GM23338 (cell line): Measurements from ENCODE around the gene ZNF692. TPM values are rescaled to one million over a fixed set of nuclear protein-coding genes. Genes with fewer than 3 reads are reported as not detected.

Experiments
- ATAC-seq: fragments of 200-7000 bp; cut with Tn5 transposase; 3 replicates; pipeline ENCODE4 v1.9.1; 2020
- DNase-seq: peaks from one replicate; pipeline ENCODE4 v3.0.0-alpha.2; 2015; ENCODE audit warnings: low spot score
- H2AFZ ChIP-seq: fragments of 200-600 bp; sonication (generic); 2 replicates; pipeline ENCODE4 v1.8.0; 2016; ENCODE audit warnings: antibody characterized with exemption, mild to moderate bottlenecking, moderate library complexity
- H3F3A ChIP-seq: fragments of 200-600 bp; sonication (generic); replicated peaks from 2 replicates; pipeline ENCODE4 v1.8.0; 2017; ENCODE audit warnings: antibody characterized with exemption, mixed run types, low read depth
- H3K27ac ChIP-seq: fragments of 200-600 bp; sonication (generic); 2 replicates; pipeline ENCODE4 v1.6.1; 2016; ENCODE audit warnings: low read depth
- H3K27me3 ChIP-seq: fragments of 200-600 bp; sonication (generic); 2 replicates; pipeline ENCODE4 v1.8.0; 2016; ENCODE audit warnings: mild to moderate bottlenecking, mixed run types, moderate library complexity; ENCODE audit not compliant: insufficient read depth
- H3K36me3 ChIP-seq: fragments of 200-600 bp; sonication (generic); 2 replicates; pipeline ENCODE4 v1.8.0; 2016; ENCODE audit warnings: mild to moderate bottlenecking; ENCODE audit not compliant: insufficient read depth
- H3K4me1 ChIP-seq: fragments of 200-600 bp; sonication (generic); 2 replicates; pipeline ENCODE4 v1.8.0; 2016; ENCODE audit warnings: mild to moderate bottlenecking, moderate library complexity; ENCODE audit not compliant: insufficient read depth
- H3K4me2 ChIP-seq: fragments of 200-600 bp; sonication (generic); 2 replicates; pipeline ENCODE4 v1.7.1; 2017; ENCODE audit warnings: mixed run types
- H3K4me3 ChIP-seq: fragments of 200-600 bp; sonication (generic); 2 replicates; pipeline ENCODE4 v1.6.1; 2016; ENCODE audit warnings: mixed run types
- H3K79me2 ChIP-seq: fragments of 200-600 bp; sonication (generic); replicated peaks from 2 replicates; pipeline ENCODE4 v1.8.0; 2017; ENCODE audit warnings: mild to moderate bottlenecking; ENCODE audit not compliant: insufficient read depth
- H3K9me2 ChIP-seq: fragments of 200-600 bp; sonication (generic); 2 replicates; pipeline ENCODE4 v1.8.0; 2017; ENCODE audit not compliant: insufficient read depth
- H4K20me1 ChIP-seq: fragments of 200-600 bp; sonication (generic); replicated peaks from 2 replicates; pipeline ENCODE4 v1.8.0; 2017; ENCODE audit warnings: mild to moderate bottlenecking; ENCODE audit not compliant: insufficient read depth
- H3K27ac Mint-ChIP-seq: 2 replicates; pipeline ENCODE4 v1.8.0; 2020; ENCODE audit warnings: inconsistent platforms, mild to moderate bottlenecking, moderate library complexity, mixed read lengths
- H3K27me3 Mint-ChIP-seq: 3 replicates; pipeline ENCODE4 v1.8.0; 2022; ENCODE audit warnings: low read depth, mild to moderate bottlenecking, moderate library complexity, mixed read lengths, inconsistent platforms; ENCODE audit not compliant: insufficient read depth, poor library complexity
- H3K36me3 Mint-ChIP-seq: 3 replicates; pipeline ENCODE4 v1.8.0; 2021; ENCODE audit warnings: low read depth, mild to moderate bottlenecking, inconsistent platforms, moderate library complexity, mixed read lengths
- H3K4me1 Mint-ChIP-seq: 3 replicates; pipeline ENCODE4 v1.8.0; 2020; ENCODE audit warnings: mild to moderate bottlenecking, inconsistent platforms, mixed read lengths
- H3K4me3 Mint-ChIP-seq: 3 replicates; pipeline ENCODE4 v1.8.0; 2021; ENCODE audit warnings: moderate library complexity, mild to moderate bottlenecking, inconsistent platforms, mixed read lengths
- H3K9me3 Mint-ChIP-seq: 3 replicates; pipeline ENCODE4 v1.8.0; 2020; ENCODE audit warnings: moderate library complexity, mild to moderate bottlenecking, inconsistent platforms, mixed read lengths
- CREB1 ChIP-seq: fragments of 250-450 bp; sonication (Bioruptor Pico); IDR thresholded peaks from 2 replicates; pipeline ENCODE4 v1.5.0; 2020; ENCODE audit warnings: low read depth, mild to moderate bottlenecking, moderate library complexity
- CTCF ChIP-seq, 2 experiments: fragments of 200-600 bp in 1 of 2; sonication (generic) in 1 of 2; conservative IDR thresholded peaks; 2 replicates each; pipeline versions ENCODE4 v1.5.1 to v1.6.1; 2016 to 2017; ENCODE audit warnings: antibody characterized with exemption in 2 of 2, low read depth in 2 of 2, mild to moderate bottlenecking in 2 of 2, moderate library complexity in 1 of 2
- ETS1 ChIP-seq: IDR thresholded peaks from 2 replicates; pipeline ENCODE4 v1.6.1; 2016; ENCODE audit warnings: antibody characterized with exemption
- EZH2 ChIP-seq: fragments of 200-600 bp; sonication (generic); IDR thresholded peaks from one replicate; pipeline ENCODE4 v1.8.0; 2017; ENCODE audit warnings: antibody characterized with exemption, mild to moderate bottlenecking, low read depth; ENCODE audit not compliant: unreplicated experiment
- EZH2phosphoT487 ChIP-seq: fragments of 200-600 bp; sonication (generic); IDR thresholded peaks from one replicate; pipeline ENCODE4 v1.8.1; 2018; ENCODE audit warnings: antibody characterized with exemption; ENCODE audit not compliant: unreplicated experiment
- JUNB ChIP-seq: IDR thresholded peaks from one replicate; pipeline ENCODE4 v1.6.1; 2016; ENCODE audit warnings: antibody characterized with exemption; ENCODE audit not compliant: unreplicated experiment
- NANOG ChIP-seq: IDR thresholded peaks from 2 replicates; pipeline ENCODE4 v1.6.1; 2016; ENCODE audit warnings: antibody characterized with exemption, borderline replicate concordance
- POLR2AphosphoS5 ChIP-seq: IDR thresholded peaks from 2 replicates; pipeline ENCODE4 v1.6.1; 2016; ENCODE audit warnings: antibody characterized with exemption, low read depth
- REST ChIP-seq: IDR thresholded peaks from one replicate; pipeline ENCODE4 v1.6.1; 2018; ENCODE audit warnings: antibody characterized with exemption; ENCODE audit not compliant: unreplicated experiment
- STAT1 ChIP-seq: IDR thresholded peaks from one replicate; pipeline ENCODE4 v1.6.1; 2016; ENCODE audit warnings: antibody characterized with exemption; ENCODE audit not compliant: unreplicated experiment
- ZNF114 ChIP-seq: fragments of 250-450 bp; sonication (Bioruptor Pico); IDR thresholded peaks from 2 replicates; pipeline ENCODE4 v1.5.0; 2020; ENCODE audit warnings: mild to moderate bottlenecking, moderate library complexity
- ZNF331 ChIP-seq: fragments of 250-450 bp; sonication (Bioruptor Pico); IDR thresholded peaks from 2 replicates; pipeline ENCODE4 v1.5.0; 2020; ENCODE audit warnings: low read depth, mild to moderate bottlenecking, moderate library complexity
- ZNF462 ChIP-seq: fragments of 250-450 bp; sonication (Bioruptor Pico); IDR thresholded peaks from 2 replicates; pipeline ENCODE4 v1.5.0; 2020; ENCODE audit warnings: mild to moderate bottlenecking, moderate library complexity
- polyA plus RNA-seq: library from polyadenylated mRNA; unstranded; fragments of >200 nt; fragmentation: Nextera tagmentation; extraction: Ambion mirVana; gene quantifications from 2 replicates; pipeline ENCODE4 v1.2.1, GENCODE V29; 2016
- total RNA-seq: library from RNA; depleted of rRNA; stranded (reverse); fragments of >200 nt; shearing (Covaris generic); gene quantifications from 2 replicates; pipeline ENCODE4 v1.2.3, GENCODE V29; 2014

Gene ZNF692
- total and polyA plus RNA-seq, 2 experiments from 2014 or later, result 41.2 to 57.1 TPM

- H3K9me3 Mint-ChIP-seq, result no peaks in the 10 kb centered on the region; the same call in 2 of the 3 replicates
- TF ChIP-seq NANOG (no peak), CREB1 (CRISPR knock-in tag) (no peak), CTCF (conservative IDR thresholded peaks at IDR 0.05; ENCODE audit: low read depth in 2 of 2) (no peak), ZNF331 (CRISPR knock-in tag) (no peak), ETS1 (no peak), JUNB (no peak), REST (no peak), POLR2AphosphoS5 (no peak), STAT1 (no peak), ZNF114 (no peak), EZH2 (no peak), ZNF462 (CRISPR knock-in tag) (no peak), EZH2phosphoT487 (no peak)
- Histone ChIP-seq H3K9me2 (no peaks in the 10 kb centered on the region), H2AFZ (no peak overlapping the region), H4K20me1 (peaks cover 13% of the 10 kb centered on the region), H3K4me3 (no peak overlapping the region), H3K27ac (no peak overlapping the region), H3K4me1 (peaks cover 6% of the 10 kb centered on the region; the same call in 1 of the 2 replicates), H3K36me3 (peaks cover 1% of the 10 kb centered on the region; the same call in 1 of the 2 replicates), H3K27me3 (peaks cover 47% of the 10 kb centered on the region), H3F3A (peaks cover 13% of the 10 kb centered on the region), H3K4me2 (0 out of 2 replicates have a peak overlapping the region, but pooled peaks have one; percentile 89), H3K79me2 (no peaks in the 10 kb centered on the region)
- peaks cover 8% of the 10 kb centered on the region for H3K4me1 Mint-ChIP-seq
- no peak for DNase-seq
- peaks cover 43% of the 10 kb centered on the region for H3K36me3 Mint-ChIP-seq
- no peak for ATAC-seq
- H3K4me3 Mint-ChIP-seq, result no peak overlapping the region
- H3K27ac Mint-ChIP-seq, result no peak overlapping the region
- peaks cover 20% of the 10 kb centered on the region for H3K27me3 Mint-ChIP-seq
Measured at GRCh38 chr1:248849152-248849551, 9.7 kb downstream of the ZNF692 start.
